Body of pancreas (tissue), 4 donors: Measurements from ENCODE around the gene PRM2. TPM values are rescaled to one million over a fixed set of nuclear protein-coding genes. Genes with fewer than 3 reads are reported as not detected.

ENCODE experiments used
- ATAC-seq: fragments of 150-250 bp; one replicate; pipeline ENCODE4 v1.9.1; 2016
- DNase-seq, 4 donors: peaks; one replicate each; pipeline ENCODE4 v3.0.0-alpha.2; 2019
- H3K27ac ChIP-seq, 4 donors: fragments of 200-600 bp; sonication (generic); 1 replicate in 3 of 4; 2 replicates in 1 of 4; pipeline versions ENCODE4 v1.5.1 to v1.6.1; 2016 to 2019; ENCODE audit warnings: mild to moderate bottlenecking in 1 of 4, mixed read lengths in 1 of 4, moderate library complexity in 1 of 4
- H3K27me3 ChIP-seq, 2 donors: fragments of 200-600 bp; sonication (generic); one replicate each; pipeline ENCODE4 v1.6.0; 2016; ENCODE audit warnings: mild to moderate bottlenecking in 1 of 2
- H3K36me3 ChIP-seq, 2 donors: fragments of 200-600 bp; sonication (generic); replicated peaks in 1 of 2; 2 replicates each; pipeline ENCODE4 v1.5.1; 2016; ENCODE audit warnings: low read depth in 2 of 2; ENCODE audit not compliant: insufficient read depth in 1 of 2
- H3K4me1 ChIP-seq: fragments of 200-600 bp; sonication (generic); one replicate; pipeline ENCODE4 v1.6.0; 2016
- H3K4me3 ChIP-seq, 2 donors: fragments of 200-600 bp; sonication (generic); 1 replicate in 1 of 2; 2 replicates in 1 of 2; pipeline ENCODE4 v1.5.1; 2016 to 2019
- H3K9me3 ChIP-seq, 3 donors: fragments of 200-600 bp; sonication (generic); 1 replicate in 2 of 3; 2 replicates in 1 of 3; pipeline ENCODE4 v1.5.1; 2016
- POLR2A ChIP-seq, 3 donors: fragments of 450-650 bp; IDR thresholded peaks; one replicate each; pipeline ENCODE4 v1.6.1; 2016; ENCODE audit warnings: antibody characterized with exemption in 3 of 3, mild to moderate bottlenecking in 2 of 3
- WGBS, 2 donors: methylation state at CpG; one replicate each; pipeline ENCODE4 v1.1.5; 2017; 5-methylcytosine and 5-hydroxymethylcytosine counted together
- intact Hi-C: fragments of 100-400 bp; cut with DNase I; formaldehyde crosslinking; loops from one replicate; pipeline ENCODE4 v1.15.1; 2023
- total RNA-seq, 2 donors: library from RNA; depleted of rRNA; stranded (reverse); fragments of >200 nt; gene quantifications; one replicate each; pipeline ENCODE4 v1.1.0, GENCODE V29; 2016
- TF ChIP-seq, protein P1 (sequence below), 7 experiments: fragments of 450-650 bp in 4 of 7; fragments of 200-600 bp in 3 of 7; sonication (generic) in 3 of 7; IDR thresholded peaks; one replicate each; pipeline ENCODE4 v1.5.1; 2016 to 2019; ENCODE audit warnings: antibody characterized with exemption in 7 of 7

Gene PRM2
- total RNA-seq, 2 donors from 2014 or later, result not detected

DNA sequence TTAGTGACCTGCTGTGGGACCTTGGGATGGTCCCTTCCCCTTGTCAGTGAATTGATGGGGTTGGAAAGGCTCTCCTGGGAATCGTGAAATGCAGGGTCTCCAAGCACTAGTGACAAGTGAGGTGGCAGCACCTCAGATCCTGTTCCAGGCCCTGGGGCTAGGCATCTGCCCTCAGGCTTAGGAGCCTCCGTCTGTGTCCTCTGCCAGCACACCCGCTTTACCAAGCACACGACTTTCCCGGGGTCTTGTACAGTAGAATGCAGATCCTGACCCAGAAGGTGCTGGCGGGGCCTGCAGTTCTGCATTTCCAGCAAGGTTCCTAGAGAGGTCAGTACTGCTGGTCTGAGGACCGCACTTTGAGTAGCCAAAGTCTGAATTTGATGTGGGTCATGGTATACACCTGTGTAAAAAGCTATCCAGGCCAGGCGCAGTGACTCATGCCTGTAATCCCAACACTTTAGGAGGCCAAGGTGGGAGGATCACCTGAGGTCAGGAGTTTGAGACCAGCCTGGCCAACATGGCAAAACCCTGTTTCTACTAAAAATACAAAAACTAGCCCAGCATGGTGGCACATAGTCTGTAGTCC is 38.1 kb upstream of the PRM2 start:
- H3K9me3 ChIP-seq, result no peaks in the 10 kb centered on the region
- intact Hi-C loops, result no loop called here
- no peaks in the 10 kb centered on the region for H3K36me3 ChIP-seq
- no peak overlapping the region for H3K27ac ChIP-seq
- H3K4me1 ChIP-seq, result peaks cover 16% of the 10 kb centered on the region
- DNase-seq (no peak), ATAC-seq (no peak)
- no peak overlapping the region for H3K4me3 ChIP-seq
- WGBS, 2 donors, result 92 to 94% methylated on average over 8 of the region's 8 CpGs
- no peaks in the 10 kb centered on the region for H3K27me3 ChIP-seq
- TF ChIP-seq, protein P1, sequence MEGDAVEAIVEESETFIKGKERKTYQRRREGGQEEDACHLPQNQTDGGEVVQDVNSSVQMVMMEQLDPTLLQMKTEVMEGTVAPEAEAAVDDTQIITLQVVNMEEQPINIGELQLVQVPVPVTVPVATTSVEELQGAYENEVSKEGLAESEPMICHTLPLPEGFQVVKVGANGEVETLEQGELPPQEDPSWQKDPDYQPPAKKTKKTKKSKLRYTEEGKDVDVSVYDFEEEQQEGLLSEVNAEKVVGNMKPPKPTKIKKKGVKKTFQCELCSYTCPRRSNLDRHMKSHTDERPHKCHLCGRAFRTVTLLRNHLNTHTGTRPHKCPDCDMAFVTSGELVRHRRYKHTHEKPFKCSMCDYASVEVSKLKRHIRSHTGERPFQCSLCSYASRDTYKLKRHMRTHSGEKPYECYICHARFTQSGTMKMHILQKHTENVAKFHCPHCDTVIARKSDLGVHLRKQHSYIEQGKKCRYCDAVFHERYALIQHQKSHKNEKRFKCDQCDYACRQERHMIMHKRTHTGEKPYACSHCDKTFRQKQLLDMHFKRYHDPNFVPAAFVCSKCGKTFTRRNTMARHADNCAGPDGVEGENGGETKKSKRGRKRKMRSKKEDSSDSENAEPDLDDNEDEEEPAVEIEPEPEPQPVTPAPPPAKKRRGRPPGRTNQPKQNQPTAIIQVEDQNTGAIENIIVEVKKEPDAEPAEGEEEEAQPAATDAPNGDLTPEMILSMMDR (IDR thresholded peaks at IDR 0.05), result no peak
- no peak for TF ChIP-seq POLR2A (IDR thresholded peaks at IDR 0.05)

DNA sequence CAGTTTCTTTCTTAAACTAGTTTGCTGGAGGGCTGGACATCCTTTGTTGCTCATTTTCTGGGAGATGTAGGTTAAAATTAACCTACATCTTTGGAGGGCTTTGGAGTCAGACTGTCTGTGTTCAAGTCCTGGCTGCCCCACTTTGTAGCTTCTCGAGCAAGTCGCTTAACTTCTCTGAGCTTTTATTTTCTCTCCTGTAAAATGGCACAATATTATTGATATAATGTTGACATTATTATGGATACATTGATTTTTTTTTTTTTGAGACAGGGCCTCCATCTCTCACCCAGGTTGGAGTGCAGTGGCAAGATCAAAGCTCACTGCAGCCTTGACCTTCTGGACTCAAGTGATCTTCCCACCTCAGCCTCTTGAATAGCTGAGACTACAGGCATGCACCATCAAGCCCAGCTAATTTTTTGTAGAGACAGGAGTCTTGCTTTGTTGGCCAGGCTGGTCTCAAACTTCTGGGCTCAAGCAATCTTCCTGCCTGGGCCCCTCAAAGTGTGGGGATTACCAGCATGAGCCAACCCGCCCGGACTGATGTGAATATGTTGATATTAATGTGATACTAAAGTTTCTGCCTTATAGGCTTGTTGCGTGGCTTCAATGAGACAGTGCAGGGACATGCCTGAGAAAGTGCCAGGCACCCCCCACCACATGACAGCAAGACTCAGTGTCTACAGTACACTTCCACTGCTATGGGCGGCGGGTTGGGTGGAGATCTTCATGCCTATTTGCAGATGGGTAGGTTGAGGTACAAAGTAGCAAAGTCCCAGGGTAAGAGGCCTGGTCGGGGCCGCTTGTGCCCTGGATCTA is 37.4 kb upstream of the PRM2 start:
- Histone ChIP-seq H3K27ac (peak overlapping the region in 2 of 4 donors; percentile 35 to 50), H3K9me3 (no peaks in the 10 kb centered on the region)
- intact Hi-C loops, result no loop called here

DNA sequence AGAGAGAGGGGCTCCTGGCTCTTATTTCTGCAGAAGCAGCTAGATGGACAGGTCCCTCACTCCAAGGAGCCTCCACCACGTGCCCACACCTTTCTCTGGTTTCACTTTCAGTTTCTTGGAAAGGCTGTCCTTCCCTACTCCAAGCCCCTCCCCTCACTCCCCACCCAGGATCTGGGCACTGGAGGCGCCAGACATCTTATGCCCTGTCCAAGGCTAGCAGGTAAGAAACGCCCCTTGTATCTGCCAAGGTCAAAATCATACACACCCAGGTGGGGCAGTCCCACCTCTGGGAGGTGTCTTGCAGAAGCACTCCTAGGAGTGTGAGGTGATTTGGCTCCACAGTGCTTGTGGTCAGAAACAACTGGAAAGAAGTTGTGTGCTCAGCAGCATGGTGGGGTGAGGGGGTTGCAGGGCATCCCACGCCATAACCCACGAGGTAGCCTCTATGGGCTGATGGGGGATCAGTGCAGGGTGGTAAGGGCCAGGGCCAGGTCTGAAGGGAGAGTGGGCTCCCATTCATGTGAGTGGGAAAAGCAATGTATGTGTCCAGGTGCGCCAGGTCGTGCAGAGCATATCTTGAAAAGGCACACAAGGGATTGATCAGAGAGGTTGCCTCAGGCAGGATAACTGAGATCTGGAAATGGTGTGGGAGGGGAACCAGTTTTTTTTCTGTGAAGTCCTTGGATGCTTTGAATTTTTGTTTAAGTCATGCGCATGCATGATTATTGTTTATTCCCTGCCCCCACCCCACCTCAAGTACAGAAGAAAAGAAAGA is 36.6 kb upstream of the PRM2 start:
- intact Hi-C loops, result no loop called here
- peak; percentile 71 for ATAC-seq
- no peak for TF ChIP-seq POLR2A (IDR thresholded peaks at IDR 0.05)
- TF ChIP-seq, protein P1 (IDR thresholded peaks at IDR 0.05), result no peak
- Histone ChIP-seq H3K9me3 (no peaks in the 10 kb centered on the region), H3K27me3 (no peaks in the 10 kb centered on the region), H3K4me1 (peaks cover 16% of the 10 kb centered on the region), H3K36me3 (no peaks in the 10 kb centered on the region), H3K4me3 (no peak overlapping the region), H3K27ac (peak overlapping the region; percentile 35 to 65 (median 42))
- 28 to 40% methylated on average over 5 to 8 of the region's 8 CpGs for WGBS, 2 donors
- peak; percentile 43 to 74 (median 64) for DNase-seq

More for the DNA sequence above, 37.4 kb upstream of the PRM2 start:
- no peaks in the 10 kb centered on the region for H3K27me3 ChIP-seq
- no peak for TF ChIP-seq POLR2A (IDR thresholded peaks at IDR 0.05)
- TF ChIP-seq, protein P1 (IDR thresholded peaks at IDR 0.05), result no peak
- WGBS, 2 donors, result 82 to 92% methylated on average over 2 to 9 of the region's 9 CpGs
- no peak overlapping the region for H3K4me3 ChIP-seq
- ATAC-seq (no peak), DNase-seq (no peak)
- peaks cover 16% of the 10 kb centered on the region for H3K4me1 ChIP-seq
- no peaks in the 10 kb centered on the region for H3K36me3 ChIP-seq

DNA sequence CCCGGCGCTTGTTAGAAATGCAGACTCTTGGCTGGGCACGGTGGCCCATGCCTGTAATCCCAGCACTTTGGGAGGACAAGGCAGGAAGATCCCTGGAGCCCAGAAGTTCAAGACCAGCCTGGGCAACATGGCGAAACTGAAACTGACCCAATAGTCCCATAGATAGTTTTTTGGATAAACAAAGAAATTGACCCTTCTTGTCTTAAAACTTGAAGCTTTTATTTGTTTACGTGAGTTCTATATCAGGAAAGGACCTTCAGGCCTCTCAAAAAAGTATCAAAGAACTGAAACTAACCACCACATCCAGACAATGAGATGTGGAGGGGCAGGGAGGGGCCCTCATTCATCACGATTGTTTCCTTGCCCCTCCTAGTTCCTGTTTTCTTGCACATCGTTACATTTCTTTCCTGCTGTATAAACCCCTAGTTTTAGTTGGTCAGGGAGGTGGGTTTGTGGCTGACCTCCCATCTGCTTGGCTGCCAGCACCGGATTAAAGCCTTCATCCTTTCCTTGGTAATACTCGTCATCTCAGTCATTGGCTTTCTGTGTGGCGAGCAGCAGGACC is 34.8 kb upstream of the PRM2 start:
- no peak overlapping the region for H3K27ac ChIP-seq
- 70 to 84% methylated on average over 10 of the region's 10 CpGs for WGBS, 2 donors

More for the DNA sequence above, 34.8 kb upstream of the PRM2 start:
- Histone ChIP-seq H3K9me3 (no peaks in the 10 kb centered on the region), H3K36me3 (no peaks in the 10 kb centered on the region), H3K4me1 (peaks cover 16% of the 10 kb centered on the region), H3K27me3 (no peaks in the 10 kb centered on the region), H3K4me3 (no peak overlapping the region)
- ATAC-seq (no peak), DNase-seq (no peak)
- TF ChIP-seq, protein P1 (IDR thresholded peaks at IDR 0.05), result no peak
- TF ChIP-seq POLR2A (IDR thresholded peaks at IDR 0.05), result no peak
- intact Hi-C loops, result no loop called here
